GM18498 (cell line): ENCODE measurements around the gene USP17L26.
"Not testable (repeated sequence)": the region's sequence is repeated elsewhere in the genome, so short reads cannot be mapped to it uniquely, and the experiment has no call there.

Source experiments
- ATAC-seq: cut with Tn5 transposase; IDR thresholded peaks from one replicate; pipeline ENCODE4 v1.9.1; 2021; ENCODE audit warnings: mild to moderate bottlenecking, moderate library complexity; ENCODE audit not compliant: unreplicated experiment

Gene USP17L26, protein sequence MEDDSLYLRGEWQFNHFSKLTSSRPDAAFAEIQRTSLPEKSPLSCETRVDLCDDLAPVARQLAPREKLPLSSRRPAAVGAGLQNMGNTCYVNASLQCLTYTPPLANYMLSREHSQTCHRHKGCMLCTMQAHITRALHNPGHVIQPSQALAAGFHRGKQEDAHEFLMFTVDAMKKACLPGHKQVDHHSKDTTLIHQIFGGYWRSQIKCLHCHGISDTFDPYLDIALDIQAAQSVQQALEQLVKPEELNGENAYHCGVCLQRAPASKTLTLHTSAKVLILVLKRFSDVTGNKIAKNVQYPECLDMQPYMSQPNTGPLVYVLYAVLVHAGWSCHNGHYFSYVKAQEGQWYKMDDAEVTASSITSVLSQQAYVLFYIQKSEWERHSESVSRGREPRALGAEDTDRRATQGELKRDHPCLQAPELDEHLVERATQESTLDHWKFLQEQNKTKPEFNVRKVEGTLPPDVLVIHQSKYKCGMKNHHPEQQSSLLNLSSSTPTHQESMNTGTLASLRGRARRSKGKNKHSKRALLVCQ

DNA sequence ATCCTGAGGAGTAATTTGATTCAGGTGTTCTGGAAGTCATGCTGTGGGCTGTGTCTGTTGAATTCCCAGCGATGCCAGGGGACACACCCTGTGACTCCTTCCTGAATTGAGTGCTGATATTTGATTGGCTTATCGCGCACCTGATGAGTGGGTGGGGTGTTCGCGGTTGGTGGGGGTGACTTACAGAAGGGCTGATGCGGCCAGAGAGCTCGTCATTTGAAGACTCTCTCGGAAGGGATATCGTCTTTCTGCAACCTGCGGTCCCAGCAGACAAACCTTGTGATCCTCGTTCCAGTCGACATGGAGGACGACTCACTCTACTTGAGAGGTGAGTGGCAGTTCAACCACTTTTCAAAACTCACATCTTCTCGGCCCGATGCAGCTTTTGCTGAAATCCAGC lies at the start of gene USP17L26:
Gene USP17L26, plus strand, starts transcription at position 301 of the 400 bp plus-strand sequence. Its CDS starts 0 bp downstream, at position 301.
- not testable (repeated sequence) for ATAC-seq

GRCh38 chr4:9324191-9324590 lies 10.3 kb upstream of the USP17L26 start:
- not testable (repeated sequence) for ATAC-seq

DNA sequence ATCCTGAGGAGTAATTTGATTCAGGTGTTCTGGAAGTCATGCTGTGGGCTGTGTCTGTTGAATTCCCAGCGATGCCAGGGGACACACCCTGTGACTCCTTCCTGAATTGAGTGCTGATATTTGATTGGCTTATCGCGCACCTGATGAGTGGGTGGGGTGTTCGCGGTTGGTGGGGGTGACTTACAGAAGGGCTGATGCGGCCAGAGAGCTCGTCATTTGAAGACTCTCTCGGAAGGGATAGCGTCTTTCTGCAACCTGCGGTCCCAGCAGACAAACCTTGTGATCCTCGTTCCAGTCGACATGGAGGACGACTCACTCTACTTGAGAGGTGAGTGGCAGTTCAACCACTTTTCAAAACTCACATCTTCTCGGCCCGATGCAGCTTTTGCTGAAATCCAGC lies 9.6 kb upstream of the USP17L26 start, which contains the start of gene USP17L24:
Gene USP17L24, plus strand, starts transcription at position 301 of the 400 bp plus-strand sequence. Its CDS starts 0 bp downstream, at position 301.
- not testable (repeated sequence) for ATAC-seq

DNA sequence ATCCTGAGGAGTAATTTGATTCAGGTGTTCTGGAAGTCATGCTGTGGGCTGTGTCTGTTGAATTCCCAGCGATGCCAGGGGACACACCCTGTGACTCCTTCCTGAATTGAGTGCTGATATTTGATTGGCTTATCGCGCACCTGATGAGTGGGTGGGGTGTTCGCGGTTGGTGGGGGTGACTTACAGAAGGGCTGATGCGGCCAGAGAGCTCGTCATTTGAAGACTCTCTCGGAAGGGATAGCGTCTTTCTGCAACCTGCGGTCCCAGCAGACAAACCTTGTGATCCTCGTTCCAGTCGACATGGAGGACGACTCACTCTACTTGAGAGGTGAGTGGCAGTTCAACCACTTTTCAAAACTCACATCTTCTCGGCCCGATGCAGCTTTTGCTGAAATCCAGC lies 4.8 kb upstream of the USP17L26 start, which contains the start of gene USP17L25:
Gene USP17L25, plus strand, starts transcription at position 301 of the 400 bp plus-strand sequence. Its CDS starts 0 bp downstream, at position 301.
- not testable (repeated sequence) for ATAC-seq

- not testable (repeated sequence) for ATAC-seq
Measured at GRCh38 chr4:9339103-9339502, 4.6 kb downstream of the USP17L26 start, which contains the start of gene USP17L5. Gene USP17L5, plus strand, starts transcription at chr4:9339403. Its CDS starts 0 bp downstream, at chr4:9339403.

GRCh38 chr4:9343848-9344247 lies 9.4 kb downstream of the USP17L26 start, which contains the start of gene USP17L27:
Gene USP17L27, plus strand, starts transcription at chr4:9344148. Its CDS starts 0 bp downstream, at chr4:9344148.
- not testable (repeated sequence) for ATAC-seq

- not testable (repeated sequence) for ATAC-seq
Measured at GRCh38 chr4:9348593-9348992, 14.1 kb downstream of the USP17L26 start, which contains the start of gene USP17L28. Gene USP17L28, plus strand, starts transcription at chr4:9348893. Its CDS starts 0 bp downstream, at chr4:9348893.

DNA sequence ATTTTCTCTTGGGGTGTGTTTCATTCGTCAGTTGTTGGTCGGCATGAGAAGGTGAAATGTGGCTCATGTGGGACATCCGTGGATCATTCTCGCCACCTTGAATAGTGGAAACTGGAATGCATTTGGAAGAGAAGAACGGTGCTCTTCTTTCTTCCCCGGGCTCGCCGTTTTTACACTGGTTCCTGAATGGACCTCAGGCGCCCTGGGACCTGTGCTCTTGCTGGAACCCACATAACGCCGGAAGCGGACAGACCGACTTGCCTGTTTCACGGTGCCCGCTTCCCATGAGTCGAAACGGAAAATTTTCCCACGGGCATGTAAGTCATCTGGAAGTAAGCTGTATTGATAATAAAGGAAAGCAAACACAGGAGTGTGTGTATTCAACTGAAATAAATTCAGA lies 16.4 kb downstream of the USP17L26 start:
- not testable (repeated sequence) for ATAC-seq

DNA sequence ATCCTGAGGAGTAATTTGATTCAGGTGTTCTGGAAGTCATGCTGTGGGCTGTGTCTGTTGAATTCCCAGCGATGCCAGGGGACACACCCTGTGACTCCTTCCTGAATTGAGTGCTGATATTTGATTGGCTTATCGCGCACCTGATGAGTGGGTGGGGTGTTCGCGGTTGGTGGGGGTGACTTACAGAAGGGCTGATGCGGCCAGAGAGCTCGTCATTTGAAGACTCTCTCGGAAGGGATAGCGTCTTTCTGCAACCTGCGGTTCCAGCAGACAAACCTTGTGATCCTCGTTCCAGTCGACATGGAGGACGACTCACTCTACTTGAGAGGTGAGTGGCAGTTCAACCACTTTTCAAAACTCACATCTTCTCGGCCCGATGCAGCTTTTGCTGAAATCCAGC lies 18.9 kb downstream of the USP17L26 start, which contains the start of gene USP17L29:
Gene USP17L29, plus strand, starts transcription at position 301 of the 400 bp plus-strand sequence. Its CDS starts 0 bp downstream, at position 301.
- ATAC-seq = not testable (repeated sequence)

GRCh38 chr4:9362829-9363228 lies 28.4 kb downstream of the USP17L26 start, which contains the start of gene USP17L30:
Gene USP17L30, plus strand, starts transcription at chr4:9363129. Its CDS starts 0 bp downstream, at chr4:9363129.
- ATAC-seq = not testable (repeated sequence)

- not testable (repeated sequence) for ATAC-seq
Measured at GRCh38 chr4:9379881-9380280, 45.4 kb downstream of the USP17L26 start.

GRCh38 chr4:9381012-9381534 lies 46.6 kb downstream of the USP17L26 start:
- not testable (repeated sequence) for ATAC-seq

DNA sequence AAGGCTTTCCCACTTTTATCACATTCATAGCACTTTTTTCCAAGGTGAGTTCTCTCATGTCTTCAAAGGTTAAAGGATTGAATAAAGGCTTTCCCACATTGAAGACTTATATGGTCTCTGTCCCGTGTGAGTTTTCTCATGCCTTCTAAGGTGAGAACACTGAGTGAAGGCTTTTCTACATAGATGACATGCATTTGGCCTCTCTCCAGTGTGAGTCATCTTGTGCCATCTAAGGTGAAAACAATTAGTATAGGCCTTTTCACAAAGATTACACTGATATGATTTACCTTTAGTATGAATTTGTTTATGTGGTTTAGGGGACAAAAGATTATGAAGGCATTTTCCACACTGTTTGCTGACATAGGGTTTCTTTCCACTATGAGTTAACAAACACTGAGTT lies 49.7 kb downstream of the USP17L26 start:
- ATAC-seq = no peak
